COR-L47 (cell line): Measurements from ENCODE around the gene EFCAB12.
"Not testable (repeated sequence)": the region's sequence is repeated elsewhere in the genome, so short reads cannot be mapped to it uniquely, and the experiment has no call there.

Experiments used
- DNase-seq: peaks from one replicate; lab custom pipeline; 2025; lab: John Stamatoyannopoulos, UW

The EFCAB12 gene

DNA sequence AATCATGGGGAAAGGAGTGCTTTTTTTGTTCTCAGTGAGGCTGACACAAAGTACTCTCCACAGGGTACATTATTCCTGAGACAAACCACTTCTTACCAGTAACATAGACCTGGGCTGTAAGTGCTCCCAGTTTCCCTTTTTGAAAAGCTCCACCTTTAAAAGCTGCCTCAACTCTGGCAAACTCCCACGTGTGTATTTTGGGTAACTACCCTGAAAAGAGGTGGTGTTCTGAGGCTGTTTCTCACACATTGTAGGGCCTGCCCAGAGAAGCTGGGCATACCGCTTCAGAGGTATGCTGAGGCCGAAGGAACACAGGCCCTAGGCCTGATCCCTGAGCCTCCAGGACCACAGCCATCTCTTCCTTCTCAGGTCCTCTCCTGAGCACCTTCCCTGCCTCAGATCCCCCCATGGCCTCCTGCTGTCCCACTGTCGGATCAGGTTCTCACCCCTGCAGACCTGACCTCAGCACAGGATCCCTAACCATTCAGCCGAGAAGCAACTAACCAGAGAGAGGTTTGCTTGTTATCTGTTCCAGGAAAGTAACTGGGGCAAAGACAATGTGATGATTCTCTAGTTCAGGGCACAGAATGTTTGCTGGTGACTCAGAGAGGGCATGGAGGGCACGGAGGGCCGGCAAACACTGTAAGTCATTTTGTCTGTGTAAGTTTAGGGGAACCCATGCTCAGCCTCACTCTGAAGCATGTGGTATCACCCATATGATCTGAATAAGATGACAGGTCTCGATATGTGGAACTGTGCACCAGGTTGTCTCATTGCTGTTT, 36.1 kb downstream of the EFCAB12 start:
- DNase-seq, result not testable (repeated sequence)

- DNase-seq, result not testable (repeated sequence)
Observed at GRCh38 chr3:129391583-129391982, 36.9 kb downstream of the EFCAB12 start.

GRCh38 chr3:129389572-129389937, 38.9 kb downstream of the EFCAB12 start:
- DNase-seq, result no peak

DNA sequence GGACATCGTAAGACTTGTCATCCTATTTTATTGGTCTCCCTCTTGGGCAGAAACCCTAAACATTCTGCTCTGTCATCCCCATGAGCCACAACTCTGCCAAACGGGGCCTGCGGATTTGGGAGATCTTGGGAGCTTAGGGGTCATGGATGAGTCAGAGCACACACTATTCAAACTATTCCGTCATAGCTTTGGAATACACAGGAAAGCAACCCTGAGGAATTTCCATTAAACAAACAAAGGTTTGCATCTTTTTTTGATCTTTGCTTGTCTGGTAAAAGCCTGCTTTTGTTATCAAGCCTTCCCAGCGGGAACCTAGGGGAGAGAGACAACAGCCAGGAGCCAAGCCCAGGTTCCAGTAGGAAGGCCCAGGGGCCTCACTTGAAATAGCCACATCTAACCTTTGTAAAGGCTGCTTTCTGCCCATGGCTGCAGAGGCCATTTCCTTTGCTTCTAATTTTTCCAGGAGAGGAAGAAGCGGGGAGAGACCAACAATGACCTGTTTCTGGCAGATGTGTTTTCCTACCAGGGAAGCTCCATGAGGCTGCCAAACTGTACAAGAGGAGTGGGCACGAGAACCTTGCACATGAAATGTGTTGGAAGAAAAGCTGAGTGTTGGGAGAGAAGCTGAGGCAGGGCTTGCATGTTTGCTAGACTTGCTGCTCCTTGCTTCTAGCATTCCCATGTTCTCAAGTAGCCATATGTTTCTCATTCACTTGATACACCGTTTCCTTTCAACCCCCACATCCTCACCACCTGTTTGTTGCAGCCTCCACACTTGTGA, 39.5 kb downstream of the EFCAB12 start:
- not testable (repeated sequence) for DNase-seq

GRCh38 chr3:129387487-129387886, 40.9 kb downstream of the EFCAB12 start:
- DNase-seq, result no peak

- no peak for DNase-seq
Observed at GRCh38 chr3:129386984-129387383, 41.5 kb downstream of the EFCAB12 start.

DNA sequence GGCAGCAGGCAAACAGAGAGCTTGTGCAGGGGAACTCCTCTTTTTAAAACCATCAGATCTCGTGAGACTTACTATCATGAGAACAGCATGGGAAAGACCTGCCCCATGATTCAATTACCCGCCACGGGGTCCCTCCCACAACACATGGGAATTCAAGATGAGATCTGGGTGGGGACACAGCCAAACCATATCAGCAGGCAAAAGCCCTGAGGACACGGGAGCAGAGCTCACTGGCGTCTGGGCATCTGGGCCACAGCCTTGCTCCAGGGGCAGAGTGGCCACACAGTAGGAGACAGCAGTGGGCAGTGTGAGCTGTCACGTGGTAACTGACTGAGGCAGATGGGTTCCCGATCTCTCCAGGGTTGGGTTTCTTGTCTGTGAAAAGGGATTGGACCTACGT, 42.9 kb downstream of the EFCAB12 start:
- DNase-seq, result not testable (repeated sequence)

DNA sequence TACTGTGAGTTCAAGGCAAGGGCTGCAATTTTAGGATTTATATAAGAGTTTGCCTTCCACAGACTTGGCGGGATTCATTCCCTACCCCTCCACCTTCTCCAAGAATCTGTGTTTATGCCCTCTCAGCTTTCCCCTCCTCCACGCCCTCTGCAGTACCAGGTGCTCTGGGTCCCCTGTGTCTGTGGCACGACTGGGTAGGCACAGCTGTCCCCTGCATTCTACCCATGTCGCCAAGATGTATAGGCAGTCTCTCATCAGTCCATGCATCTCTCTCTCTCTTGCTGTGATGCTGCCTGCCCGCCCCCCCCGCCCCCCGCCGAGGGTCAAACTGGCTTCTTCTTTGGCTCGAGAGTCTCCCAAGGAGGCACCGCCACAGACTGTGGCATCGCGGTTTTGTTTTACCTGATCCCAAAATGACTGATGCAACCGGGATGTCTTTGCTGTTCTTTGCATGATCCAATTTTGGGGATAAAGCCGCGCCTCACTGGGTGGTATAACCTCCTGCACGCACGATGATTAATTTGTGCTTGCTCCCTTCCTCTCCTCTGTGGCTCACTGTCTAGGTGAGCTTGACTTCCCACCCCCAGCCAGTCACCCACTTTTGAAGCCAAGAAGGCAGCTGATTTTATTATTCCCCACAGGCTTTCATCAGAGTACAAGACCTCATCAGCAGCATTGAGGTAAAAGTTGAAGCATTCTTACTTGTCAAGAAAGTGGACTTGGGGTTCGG, 43.7 kb downstream of the EFCAB12 start:
- no peak for DNase-seq

- DNase-seq, result not testable (repeated sequence)
Observed at GRCh38 chr3:129384103-129384502, 44.3 kb downstream of the EFCAB12 start.

DNA sequence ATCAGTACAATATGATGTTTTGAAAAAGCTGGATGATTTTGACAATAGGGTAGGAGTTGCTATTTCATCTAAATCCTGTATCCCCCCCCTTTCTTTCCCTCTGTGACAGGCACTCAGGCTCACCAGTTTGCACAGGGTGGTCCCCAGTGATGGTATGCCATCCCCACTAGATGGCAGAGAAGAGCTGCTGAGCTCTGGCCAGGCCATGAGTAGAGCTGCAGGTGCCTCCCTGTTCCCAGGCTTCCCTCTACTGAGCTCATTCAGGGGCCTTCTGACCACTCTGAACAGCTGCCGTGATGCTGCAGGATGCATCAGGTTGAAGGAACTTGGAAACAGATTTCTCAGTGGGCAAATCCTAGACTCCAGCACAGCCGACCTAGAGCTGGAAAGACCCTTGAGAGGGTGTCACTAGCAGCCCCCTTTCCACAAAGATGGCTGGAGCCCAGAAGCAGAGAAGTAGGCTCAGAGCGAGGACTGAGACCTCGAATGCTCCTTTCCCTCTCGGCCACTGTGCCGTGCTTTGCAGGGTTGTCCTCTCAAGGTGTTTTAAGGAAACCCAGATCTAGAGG, 45.1 kb downstream of the EFCAB12 start:
- peak; percentile 70 for DNase-seq

GRCh38 chr3:129382366-129382765, 46.1 kb downstream of the EFCAB12 start:
- DNase-seq, result no peak

DNA sequence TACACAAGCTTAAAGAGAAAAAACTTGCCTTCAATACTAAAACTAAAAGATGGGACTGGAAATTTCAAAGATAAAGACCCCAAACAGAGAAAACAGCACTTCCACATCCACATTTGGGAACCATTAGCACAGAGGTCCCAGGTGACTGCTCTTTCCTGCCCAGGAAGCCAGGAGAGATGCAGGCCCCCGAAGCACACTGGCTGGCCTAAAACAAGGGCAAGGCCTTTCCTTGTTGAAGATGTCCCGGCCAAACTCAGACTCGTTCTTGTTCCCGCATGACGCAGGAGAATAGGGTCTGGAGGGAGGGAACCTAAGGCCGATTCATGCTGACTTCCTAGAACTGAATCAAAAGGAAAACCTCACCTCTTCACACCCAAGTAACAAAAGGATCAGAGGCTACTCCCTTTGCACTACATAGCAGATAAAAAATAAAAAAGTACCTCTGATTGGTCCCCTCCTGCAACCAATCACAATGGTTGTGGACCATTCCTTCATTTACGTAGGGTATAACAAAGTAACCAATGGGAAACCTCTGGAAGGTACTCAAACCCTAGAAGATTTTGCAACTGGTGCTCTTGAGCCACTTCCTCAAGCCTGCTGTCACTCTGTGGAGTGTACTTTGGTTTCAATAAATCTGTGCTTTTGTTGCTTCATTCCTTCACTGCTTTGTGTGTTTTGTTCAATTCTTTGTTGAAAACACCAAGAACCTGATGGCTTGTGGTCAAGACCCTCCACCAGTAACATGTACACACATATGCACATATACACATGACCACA, 48.7 kb downstream of the EFCAB12 start:
- no peak for DNase-seq

DNA sequence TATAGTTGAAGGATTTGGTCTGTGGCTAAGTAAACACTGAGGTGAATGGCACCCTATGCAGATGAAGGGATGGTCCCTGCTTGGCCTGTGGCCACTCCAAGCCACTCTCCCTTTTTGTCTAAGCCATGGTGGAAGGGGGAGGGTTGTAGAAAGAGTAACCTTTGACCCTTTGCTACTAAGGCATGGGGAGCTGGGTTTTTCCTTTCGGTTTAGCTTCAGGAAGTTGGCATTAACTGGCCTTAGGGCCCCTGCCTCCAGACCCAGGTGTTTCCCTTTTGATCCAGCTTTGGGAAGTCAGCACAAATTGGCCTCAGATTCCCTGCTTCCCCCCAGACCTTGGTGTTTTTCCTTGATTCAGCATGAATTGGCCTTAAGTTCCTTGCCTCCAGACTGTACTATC, 49.5 kb downstream of the EFCAB12 start:
- no peak for DNase-seq

DNA sequence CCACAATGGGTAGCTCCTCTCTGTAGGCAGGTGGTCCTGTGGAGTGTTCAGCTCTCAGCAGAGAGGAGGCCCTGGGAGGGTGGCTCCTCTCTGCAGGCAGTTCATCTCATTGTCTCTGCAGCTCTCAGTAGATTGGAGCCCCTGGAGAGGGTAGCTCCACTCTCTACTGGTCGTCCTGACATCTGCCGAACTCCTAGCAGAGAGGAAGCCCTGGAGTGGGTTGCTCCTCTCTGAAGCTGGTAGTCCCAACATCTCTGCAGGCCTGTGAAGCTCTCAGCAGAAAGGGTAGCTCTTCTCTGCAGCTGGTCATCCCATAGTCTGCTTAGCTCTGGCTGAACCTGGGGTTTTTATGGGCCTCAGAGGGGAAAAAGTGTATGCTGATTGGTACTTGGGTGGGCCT, 50.8 kb downstream of the EFCAB12 start:
- no peak for DNase-seq

GRCh38 chr3:129375099-129375498, 53.3 kb downstream of the EFCAB12 start:
- DNase-seq, result no peak

DNA sequence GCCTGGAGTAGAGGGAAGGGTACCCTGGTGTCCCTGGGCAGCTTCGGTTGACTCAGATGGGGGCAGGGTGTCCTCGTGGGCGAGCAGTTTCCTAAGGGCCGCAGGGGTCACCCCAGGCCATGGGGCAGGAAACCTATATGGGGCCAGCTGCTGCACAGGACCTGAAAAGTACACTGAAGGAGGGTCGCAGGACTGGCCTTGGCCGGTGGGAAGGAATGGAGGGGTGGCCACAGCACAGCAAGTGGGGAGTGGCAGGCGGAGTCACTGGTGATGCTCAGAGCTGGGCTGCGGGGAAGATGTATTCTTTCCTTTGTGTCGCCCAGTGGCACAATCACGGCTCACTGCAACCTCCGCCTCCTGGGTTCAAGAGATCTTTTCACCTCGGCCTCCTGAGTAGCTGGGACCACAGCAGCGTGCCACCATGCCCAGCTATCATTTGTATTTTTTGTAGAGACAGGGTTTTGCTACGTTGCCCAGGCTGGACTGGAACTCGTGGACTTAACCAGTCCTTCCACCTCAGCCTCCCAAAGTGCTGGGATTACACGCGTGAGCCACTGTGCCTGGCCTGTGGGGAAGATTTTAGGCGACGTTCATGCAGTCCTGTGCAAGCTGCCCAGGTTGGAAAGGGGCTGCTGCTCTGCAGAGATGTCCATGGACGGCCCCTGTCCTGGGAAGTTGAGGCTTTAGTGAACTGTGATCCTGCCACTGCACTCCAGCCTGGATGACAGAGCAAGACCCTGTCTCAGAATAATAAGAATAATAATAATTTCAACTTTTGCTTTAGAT, 57.2 kb downstream of the EFCAB12 start:
- no peak for DNase-seq

- no peak for DNase-seq
Observed at GRCh38 chr3:129370248-129370964, 58.0 kb downstream of the EFCAB12 start.

GRCh38 chr3:129369711-129370110, 58.7 kb downstream of the EFCAB12 start:
- no peak for DNase-seq

GRCh38 chr3:129367821-129368220, 60.6 kb downstream of the EFCAB12 start:
- no peak for DNase-seq

DNA sequence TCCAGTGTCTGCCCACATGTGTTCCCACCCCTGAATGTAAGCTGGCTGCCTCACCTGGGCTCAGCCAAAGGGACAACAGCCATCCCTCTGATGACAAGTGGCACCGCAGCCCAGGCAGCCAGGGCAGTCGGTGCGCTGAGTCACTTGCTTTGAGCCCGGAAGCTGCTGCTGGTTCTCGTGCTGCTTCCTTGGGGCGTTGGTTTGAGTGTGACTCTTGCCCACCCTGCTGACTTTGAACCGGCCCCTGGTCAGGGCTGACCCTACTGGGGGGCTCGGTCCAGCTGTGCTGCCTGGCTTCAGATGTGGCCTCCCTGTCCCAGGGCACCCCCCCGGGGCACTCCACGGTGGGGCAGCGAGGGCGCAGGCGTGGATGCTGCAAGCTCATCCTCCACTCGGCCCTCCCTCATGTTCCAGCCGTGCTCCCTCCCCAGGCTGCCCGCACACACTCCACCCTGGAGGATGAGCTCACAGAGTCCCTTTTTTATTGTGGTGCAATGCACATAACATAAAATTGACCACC, 62.1 kb downstream of the EFCAB12 start:
- no peak for DNase-seq
